ENCODE measurements around the gene PAPOLG.
A peak's percentile ranks its signal among the peaks of the same experiment; 100 is the strongest.
"Not testable (repeated sequence)": the region's sequence is repeated elsewhere in the genome, so short reads cannot be mapped to it uniquely, and the experiment has no call there.

Gene PAPOLG

DNA sequence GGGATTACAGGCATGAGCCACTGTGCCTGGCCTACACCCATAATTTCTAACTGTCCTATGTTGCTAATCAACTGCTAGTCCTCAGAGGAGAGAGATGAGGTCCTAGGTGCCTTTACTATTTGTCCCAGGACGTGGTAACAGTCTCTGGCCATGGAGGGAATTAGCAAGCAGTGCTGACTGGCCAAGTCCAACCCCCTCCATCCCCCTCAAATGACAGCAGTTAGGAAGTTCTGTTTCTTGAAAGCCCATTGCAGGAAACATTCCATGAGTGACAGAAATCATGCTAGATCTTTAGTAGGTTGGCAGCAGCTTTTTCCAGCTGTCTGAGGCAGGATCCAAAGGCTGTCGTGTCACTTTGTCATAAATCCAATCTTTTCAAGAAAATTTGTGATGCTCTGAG, 69.6 kb downstream of the PAPOLG start:
- DNase-seq: no peak

DNA sequence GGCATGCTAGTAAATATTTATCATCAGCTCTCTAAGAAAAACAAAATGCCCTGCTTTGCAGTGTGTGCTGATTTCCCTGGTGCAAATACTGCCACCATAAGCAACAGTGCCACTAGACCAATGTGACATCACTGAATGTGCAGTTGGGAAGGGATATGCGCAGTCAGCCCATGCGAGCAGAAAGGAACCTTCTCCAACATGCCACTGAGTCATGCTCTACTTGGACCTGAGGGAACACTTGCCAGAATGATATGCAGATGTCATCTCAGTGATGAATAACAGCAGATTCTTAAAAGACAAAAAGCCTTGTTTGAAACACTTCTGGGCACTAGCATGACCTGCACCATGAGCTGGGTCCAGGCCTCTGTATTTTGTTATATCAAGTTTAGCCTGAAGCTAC, 70.0 kb downstream of the PAPOLG start:
- DNase-seq: peak; percentile 49 to 72

DNA sequence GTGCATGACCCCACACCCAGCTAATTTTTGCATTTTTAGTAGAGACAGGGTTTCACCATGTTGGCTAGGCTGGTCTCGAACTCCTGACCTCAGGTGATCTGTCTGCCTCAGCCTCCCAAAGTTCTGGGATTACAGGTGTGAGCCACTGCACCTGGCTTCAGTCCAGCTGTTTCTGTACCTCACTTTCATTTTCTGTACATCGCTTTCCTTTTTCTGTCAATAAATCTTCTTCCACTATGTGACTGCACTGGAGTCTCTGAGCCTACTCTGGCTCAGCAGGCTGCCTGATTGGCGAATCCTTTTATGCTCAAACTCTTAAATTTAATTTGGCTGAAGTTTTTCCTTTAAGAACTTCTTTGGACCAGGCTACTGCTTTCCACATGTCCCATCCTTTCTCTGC, 70.8 kb downstream of the PAPOLG start:
- not testable (repeated sequence) for DNase-seq

DNA sequence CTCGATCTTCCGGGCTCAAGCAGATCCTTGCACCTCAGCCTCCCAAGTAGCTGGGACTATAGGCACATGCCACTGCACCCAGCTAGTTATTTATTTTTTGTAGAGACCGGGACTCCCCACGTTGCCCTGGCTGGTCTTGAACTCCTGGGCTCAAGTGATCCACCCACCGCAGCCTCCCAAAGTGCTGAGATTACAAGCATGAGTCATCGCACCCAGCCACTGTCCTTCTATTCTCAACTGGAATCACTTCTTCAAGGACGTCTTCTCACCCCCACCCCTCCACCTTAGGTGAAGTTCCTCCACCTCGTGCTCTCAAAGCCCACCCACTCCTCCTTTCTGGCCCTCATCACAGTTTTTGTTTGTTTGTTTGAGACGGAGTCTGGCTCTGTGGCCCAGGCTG, 71.3 kb downstream of the PAPOLG start:
- DNase-seq: no peak

DNA sequence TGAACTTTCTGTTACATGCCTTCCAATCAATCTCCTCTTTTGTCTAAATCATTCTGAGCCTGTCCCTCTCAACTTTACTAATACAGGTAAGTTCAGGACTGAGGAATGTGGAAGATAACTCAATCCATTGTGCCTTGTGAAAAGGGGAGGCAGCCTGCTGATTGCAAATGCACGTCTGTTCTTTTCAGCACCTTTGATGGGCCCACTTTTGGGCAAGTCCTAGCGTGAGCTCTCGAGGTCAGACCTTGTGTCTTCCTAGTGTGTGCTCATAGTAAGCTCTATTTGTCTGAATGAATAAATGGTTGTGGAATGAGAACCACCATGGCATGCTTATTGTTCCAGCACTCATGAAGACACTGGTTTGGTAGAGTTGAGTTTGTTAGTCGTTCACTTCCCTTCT, 74.9 kb downstream of the PAPOLG start:
- no peak for DNase-seq

DNA sequence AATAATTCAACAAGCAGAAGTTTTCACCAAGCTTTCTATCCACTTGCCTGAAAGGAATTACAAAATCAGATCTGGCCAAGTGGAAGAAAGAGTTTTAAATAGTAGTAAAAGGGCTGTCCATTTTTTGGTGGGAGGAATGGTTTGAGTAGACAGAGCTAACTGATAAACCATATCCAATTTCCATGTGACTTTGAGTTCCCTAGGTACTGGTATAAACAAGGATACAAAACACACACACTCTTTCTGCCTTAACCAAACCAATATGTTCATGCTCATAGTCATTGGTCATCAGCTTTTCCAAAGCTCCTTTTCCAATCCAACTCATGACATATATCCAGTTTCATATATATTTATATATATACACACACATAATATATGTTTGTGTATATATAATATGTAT, 75.9 kb downstream of the PAPOLG start:
- DNase-seq: no peak

- DNase-seq: no peak
These were observed 76.6 kb downstream of the PAPOLG start for GRCh38 chr2:60832621-60833020.

DNA sequence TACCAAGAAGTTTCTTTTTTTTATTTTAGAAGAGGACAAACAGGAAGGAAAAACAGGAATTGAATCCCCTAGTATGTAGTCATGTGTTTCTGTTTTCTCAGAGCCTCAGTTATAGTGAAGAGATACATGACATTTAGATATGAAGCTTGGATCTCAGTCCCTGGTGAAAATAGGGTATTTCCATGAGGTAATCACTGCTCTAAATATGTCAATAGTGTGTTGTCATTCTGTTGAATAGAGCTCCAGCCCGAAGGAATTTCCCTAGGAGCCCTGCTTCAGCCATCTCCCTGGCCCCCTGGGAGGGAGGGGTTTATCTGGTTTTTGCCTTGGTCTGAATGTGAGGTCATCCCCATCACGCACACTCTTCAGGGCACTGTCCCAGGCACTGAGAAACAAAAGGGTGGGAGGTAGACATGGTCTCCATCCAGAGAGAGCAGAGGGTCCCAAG, 78.2 kb downstream of the PAPOLG start:
- DNase-seq: peak; percentile 90 to 97

- DNase-seq: peak; percentile 40 to 54
These were observed 80.4 kb downstream of the PAPOLG start for GRCh38 chr2:60836491-60836890.

DNA sequence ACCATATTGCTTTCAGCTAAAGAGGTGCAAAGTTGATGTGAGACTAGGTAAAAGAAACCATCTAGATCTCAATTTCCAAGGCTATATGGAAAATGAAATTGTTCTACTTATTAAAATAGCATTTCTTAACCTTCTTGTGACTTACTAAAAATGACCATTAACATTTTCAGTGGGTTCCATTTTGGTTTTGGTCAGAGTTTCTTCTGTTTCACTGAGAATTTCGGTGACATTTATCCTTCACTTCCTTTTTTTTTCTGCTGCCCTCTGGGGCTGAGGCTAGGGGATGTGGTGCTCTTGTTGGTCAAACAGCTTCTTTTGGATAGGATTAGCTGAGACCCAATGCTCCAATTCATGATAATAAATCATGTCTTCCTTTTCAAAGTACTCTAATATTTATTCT, 81.1 kb downstream of the PAPOLG start:
- no peak for DNase-seq

GRCh38 chr2:60838481-60838880, 82.4 kb downstream of the PAPOLG start:
- DNase-seq: no peak

- no peak for DNase-seq
These were observed 83.2 kb downstream of the PAPOLG start for GRCh38 chr2:60839126-60839813.

GRCh38 chr2:60840880-60841279, 84.8 kb downstream of the PAPOLG start:
- no peak for DNase-seq

DNA sequence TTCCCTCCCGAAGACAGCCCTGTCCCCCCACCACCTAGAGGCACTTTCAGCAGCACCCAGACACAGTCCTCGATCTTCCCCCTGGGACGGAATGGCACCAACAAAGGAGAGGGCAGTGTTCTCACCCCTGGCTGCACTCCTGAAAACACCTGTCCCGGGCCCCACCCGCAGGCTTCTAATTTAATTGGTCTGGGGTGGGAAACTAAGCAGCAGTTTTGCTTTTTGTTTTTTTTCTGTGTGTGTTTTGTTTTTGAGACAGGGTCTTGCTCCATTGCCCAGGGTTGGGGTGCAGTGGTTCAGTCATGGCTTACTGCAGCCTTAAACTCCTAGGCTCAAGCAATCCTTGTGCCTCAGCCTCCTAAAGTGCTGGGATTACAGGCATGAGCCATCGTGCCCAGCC, 86.9 kb downstream of the PAPOLG start:
- no peak for DNase-seq

DNA sequence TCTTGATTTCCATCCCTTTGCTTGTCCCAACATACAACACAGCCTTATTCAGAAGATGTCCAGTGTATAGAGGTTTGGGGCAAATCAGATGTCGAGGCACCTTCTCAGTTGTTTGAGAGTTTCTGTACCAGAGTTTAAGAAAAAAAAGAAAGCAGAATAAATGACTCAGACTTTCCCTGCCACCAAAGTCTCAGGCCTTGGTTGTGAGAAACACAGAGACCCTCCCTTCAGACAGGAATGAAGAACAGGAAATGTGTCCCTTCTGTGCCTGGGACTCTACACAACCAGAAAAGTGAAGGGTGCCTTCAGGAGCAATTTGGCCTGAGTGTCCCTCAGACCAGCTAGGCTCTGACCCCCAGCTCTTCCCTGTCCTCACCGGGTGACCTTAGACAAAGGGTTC, 88.0 kb downstream of the PAPOLG start:
- DNase-seq: no peak

DNA sequence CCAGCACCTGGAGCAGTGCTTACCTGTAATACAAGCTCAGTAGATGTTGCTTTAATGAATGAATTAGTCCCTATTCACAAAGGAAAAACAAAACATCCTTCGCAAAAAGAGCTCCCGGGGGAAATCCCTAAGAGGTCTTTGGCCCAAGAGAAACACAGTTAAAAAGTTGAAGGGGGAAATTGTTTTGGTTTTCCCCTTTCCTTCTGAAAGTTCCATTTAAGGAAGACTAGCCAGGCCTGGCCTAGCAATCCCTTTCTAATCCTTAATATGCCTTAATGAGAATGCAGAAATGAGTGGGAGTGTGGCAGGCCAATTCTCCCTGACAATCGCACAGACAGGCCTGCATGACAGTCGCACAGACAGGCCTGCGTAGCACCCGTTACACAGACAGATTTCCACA, 91.8 kb downstream of the PAPOLG start:
- DNase-seq: peak in 1 of 2 donors; percentile 67

All from inflammatory macrophage treated with lipopolysaccharide for 1 hour (primary cell).